NCI-H2227 (cell line): ENCODE measurements around the gene NUP214.
A peak's percentile ranks its signal among the peaks of the same experiment; 100 is the strongest.
"Not testable (repeated sequence)": the region's sequence is repeated elsewhere in the genome, so short reads cannot be mapped to it uniquely, and the experiment has no call there.

Source experiments
- DNase-seq: peaks from one replicate; lab custom pipeline; 2025; ENCODE audit not compliant: unreplicated experiment; lab: John Stamatoyannopoulos, UW

NUP214 gene

DNA sequence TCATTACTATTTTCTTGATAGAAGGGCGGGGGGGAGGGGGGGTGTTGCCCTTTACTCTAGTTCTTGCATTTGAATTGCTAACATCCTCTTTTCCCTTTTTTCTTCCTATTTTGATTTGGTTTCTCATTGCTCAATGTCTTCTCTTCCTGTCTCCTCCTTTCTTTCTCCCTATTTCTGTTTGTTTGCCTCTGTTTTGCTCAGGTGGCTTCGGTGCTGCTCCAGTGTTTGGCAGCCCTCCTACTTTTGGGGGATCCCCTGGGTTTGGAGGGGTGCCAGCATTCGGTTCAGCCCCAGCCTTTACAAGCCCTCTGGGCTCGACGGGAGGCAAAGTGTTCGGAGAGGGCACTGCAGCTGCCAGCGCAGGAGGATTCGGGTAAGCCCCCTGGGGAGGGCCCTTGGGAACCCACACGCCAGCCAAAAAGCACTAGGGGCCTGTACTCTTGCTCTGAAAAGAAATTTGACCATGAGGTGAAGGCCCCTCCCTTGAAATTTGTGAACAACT is 102.6 kb downstream of the NUP214 start:
- DNase-seq, result no peak

DNA sequence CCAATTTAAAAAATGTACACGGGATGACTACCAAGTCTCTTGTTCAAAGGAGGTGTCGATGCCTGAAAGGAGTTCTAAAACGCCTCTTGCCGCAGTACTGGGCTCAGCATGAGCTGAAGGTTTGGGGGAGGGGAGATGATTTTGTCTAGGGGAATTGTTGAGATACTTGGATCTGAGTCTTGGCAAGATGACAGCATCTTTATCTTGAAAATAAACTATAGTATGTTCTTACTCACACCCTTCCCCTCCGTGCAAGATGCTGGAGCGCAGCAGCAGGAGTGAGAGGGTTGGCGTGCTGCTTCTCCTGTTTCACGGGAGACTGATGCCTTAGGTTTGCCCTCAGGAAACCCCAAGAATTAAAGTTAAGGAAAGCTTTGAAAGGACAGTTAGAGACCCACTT is 103.6 kb downstream of the NUP214 start:
- DNase-seq, result no peak

DNA sequence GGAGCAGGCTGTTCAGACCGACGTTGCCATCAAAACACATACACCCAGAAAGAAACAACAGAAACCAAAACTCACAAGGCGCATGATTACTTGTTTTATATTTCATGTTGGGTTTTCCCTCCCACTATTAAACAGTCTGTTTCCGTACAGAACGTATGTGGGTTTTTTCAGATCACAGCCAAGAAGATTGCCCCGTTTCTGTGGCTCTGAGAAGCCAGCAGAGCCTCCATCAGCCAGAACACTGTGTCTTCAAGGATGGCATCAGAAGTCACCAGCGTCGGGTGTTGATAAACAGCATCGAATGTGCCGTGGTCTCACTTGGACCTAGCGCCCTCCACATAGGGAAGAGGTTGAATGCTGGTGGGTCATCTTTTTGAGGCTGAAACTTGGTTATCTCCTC is 108.2 kb downstream of the NUP214 start:
- DNase-seq, result no peak

DNA sequence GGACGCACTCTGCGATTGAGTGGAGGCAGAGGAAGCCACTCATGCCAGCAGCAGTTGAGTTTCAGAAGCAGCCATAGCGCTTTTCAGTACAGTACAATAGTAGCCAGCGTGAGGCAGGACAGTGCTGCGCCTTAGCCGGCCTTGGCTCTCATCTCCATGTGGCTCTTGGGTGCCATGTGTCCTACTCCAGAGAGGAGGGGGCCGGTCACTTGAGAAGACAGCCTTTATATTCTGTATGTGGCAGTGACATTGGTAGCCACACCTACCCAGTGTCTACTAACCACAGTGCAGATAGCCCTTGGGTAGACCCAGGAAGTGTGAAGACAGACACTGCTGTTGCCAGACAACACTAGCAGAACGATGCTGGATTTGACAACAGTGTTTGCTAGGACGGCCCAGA is 108.6 kb downstream of the NUP214 start:
- no peak for DNase-seq

DNA sequence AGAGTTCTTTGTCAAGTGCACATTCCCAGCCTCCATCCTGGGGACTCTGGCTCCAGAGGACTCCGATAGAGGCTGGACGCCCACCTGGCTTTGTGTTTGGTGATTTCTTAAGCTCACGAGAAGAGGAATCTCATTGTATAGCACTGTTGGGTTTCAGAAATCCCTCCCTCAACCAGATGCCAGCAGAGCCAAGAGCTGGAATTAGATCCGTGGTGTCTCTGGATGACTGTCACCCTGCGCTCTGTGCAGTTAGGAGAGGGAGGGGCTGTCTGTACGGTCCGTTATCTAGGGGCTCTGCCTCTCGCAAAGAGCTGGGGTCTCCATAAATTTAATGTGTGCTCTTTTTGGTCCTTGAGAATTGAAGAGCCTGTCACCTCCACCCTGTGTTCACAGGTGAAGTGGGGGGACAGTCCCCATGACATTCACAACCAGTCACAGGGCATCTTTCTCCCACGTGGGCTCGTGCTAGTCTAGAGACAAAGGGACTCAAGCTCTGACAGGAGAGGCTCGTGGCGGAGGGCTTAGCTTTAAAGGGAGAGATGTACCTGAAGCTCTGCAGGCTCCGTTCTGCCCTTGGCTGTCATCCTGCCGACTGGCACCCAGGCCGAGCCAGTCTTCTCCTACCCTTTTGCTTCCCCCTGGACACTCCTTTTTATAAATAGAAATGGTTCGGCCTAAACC is 109.6 kb downstream of the NUP214 start:
- DNase-seq, result no peak

DNA sequence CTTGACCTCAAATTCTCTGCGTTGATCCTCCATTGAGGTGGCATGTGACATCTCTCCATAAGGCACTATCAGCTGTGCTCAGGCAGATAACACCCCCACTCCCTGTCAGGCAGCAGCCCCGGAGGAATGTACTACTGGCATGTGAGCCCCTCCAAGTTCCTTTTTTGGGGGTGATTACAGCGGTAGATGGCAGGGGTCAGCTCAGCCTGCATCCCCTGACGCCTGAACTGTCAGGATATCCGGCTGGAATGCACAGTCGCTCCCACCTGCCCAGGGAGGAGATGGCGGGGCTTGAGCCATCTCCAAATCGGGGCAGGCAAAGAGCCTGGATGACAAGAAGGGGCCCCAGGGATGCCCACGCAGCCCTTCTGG is 110.1 kb downstream of the NUP214 start:
- no peak for DNase-seq

DNA sequence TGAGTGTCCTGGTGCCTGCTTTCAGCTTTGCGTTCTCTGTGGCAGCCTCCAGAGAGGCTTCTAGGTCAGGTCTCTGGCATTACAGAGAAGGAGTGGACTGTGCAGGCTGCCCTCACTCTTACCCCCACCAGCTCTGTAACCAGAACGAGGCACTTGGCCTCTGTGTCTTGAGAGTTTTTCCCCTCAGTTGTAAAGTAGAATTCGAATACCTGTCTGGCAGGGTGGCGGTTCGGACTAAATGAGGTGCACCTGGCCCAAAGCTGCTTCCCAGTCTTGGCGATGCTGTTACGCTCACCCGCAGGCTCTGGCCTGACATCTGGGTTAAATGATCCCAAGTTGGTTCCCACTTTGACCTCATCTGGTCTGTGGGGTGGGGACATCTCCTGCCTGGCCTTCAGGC is 110.8 kb downstream of the NUP214 start:
- DNase-seq, result no peak

DNA sequence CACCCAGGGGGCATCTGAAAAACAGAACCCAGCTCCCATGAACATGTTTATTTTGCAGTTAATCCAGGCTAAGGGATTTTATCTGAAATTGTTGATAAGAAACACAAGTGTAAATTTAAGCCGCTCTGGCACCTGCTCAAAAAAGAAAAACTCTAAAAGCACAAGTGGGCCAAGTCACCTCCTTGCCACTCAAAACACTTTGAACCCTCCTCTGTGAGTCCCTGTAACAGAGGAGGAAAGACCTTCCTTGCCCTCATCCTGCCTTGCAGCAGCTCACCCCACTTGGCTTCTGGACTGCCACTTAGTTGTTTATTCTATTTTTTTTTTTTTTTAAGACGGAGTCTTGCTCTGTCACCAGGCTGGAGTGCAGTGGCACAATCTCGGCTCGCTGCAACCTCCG is 111.4 kb downstream of the NUP214 start:
- no peak for DNase-seq

DNA sequence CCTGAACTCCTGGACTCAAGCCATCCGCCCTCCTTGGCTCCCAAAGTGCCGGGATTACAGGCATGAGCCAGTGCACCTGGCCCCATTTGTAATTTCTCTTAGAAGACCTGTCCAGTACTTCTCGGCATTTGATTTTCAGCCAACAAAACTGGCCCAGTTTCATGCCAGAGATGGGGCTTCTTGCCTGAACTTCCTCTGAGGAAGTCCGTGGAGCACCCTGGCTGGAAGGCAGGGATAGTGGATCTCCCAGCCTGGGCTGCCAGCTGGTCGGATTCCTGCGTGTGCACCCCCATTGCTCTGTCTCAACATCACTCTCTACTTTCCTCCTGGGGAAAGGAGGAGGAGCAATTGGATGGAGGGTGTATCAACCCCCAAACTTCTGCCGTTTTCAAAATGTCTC is 111.9 kb downstream of the NUP214 start:
- no peak for DNase-seq

DNA sequence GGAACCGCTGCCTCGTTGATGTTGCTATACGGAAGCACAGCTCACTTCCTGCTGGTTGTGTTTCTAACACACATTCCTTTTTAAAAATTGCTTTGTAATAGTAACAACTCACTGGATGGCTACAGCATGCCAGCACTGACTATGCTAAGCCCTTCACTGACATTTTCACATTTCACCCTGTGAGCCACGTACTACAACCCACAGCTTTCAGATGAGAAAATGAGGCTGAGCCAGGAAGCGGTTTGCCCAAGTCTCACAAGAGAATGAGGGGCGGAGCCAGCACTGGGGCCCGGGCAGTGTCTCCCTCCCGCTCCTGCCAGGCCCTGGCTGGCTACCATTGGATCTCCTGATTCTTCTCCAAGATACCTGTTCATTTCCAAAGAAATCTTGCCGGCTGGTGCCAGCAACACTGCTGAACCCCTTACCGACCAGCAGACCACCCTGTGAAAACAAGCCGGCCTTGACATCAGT is 112.6 kb downstream of the NUP214 start:
- peak; percentile 20 for DNase-seq

DNA sequence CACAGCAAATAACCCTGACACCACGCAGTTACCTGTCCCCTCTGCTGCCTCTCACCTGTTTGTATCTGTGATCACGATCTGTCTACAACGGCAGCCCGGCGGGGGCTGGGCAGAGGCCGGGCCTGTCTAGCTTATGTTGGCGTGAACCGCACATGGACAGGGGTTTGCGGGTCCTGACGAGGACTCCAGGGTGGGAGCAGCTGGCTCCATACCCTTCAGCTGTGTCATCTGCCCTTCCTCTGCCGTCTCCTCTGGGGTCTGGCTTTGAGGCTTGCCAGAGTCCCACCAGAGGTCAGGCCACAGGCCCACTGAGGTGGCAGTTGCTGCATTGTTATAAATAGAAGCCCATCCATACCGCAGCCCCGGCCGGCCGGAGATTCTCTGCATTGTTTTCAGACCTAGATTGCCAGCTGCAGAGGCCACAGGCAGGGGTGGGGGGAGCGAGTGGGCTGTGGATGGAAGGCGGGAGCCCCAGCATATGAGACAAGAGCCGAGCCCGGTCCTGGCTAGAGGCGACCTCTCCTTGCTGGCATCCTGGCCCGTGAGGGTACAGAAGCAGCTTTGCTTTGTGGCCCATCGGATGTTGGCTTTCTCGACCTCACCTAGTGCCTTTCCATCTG is 113.1 kb downstream of the NUP214 start:
- peak; percentile 31 for DNase-seq

DNA sequence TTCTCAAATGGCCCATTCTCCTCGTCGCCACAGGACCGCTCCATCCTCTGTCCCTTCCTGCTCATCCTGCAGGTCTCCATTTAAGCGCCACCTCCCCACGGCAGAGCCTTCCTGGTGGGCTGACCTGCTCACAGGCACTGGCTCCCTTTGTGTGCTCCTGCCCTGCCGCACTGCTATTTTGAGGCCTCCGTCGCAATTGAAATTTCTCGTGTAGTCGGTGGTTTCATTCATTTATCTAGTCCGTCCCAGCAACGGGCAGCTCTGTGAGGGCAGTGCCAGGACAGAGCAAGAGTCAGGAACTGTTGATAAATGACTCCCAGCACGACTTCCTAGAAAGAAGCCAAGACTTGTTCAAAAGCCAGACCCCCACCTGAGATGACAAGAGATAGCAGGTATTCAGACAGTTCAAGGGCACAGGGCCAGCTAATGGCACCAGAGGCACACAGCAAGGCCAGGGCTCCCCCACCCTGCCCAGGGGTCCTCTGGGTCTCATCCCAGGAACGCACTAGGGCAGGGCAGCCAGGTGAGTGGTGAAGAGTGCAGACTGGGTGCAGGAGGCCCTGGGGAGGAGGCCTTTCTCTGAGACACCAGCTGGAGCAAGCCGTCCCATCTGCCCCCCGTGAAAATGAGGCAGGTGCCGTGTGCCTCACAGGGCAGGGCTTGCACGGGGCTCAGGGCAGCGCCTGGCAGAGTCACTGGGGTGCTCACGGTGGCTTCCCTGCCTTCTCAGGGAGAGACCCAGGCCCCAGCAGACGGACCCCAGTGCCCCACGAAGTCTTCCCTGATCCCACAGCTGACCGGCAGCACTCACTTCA is 114.0 kb downstream of the NUP214 start:
- no peak for DNase-seq

DNA sequence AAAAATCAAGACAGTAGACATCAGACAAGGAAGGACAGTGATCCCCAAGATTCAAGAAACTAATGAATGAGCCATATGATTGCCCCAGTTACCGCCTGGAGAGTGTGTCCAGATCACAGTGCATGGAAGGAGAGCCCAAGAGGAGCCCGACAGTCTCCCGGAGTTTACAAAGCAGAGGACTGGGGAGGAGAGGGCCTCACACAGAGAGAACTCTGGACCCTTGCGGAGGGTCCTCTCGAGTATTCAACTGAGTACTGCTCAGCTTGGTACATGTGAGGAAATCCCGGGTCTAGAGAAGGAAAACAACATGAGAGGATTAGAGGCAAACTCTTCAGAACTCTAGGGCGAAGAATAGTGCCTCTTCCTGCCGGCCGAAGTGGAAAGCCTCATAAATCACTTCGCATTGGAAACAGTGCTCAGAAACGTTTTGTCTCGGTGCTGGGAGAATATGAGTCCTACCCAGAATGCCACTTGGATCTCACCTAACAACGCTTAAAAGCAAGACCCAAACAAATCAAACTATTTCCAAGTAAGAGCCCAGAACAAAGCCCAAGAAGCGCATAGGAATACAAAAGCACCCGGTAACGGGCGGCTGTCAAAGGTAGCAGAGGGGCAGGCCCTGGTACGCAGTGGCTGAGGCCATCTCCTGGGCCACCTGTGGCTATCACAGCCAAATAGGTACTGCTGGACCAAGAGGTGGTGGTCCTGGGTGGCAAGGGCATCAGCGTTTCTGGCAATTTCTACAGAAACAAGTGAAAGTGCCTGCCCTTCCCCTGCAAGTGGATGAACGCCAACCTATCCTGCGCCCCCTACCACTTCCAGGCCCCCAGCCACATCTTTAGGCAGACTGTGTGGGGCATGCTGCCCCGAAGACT is 114.9 kb downstream of the NUP214 start:
- no peak for DNase-seq

DNA sequence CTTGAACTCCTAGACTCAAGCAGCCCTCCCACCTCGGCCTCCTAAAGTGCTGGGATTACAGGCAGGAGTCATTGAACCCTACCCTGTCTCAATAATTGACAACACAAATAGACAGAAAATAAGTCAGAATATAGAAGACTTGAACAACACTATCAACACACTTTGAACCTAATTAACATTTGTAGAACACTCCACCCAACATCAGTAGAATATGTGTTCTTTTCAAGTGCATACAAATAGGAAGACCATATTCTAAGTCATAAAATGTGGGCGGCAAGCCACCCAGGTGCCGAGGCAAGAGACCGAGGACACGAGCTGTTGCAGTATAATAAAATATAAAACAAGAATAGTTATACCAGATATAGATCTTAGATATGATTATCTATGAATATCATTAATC is 118.9 kb downstream of the NUP214 start:
- DNase-seq, result not testable (repeated sequence)

DNA sequence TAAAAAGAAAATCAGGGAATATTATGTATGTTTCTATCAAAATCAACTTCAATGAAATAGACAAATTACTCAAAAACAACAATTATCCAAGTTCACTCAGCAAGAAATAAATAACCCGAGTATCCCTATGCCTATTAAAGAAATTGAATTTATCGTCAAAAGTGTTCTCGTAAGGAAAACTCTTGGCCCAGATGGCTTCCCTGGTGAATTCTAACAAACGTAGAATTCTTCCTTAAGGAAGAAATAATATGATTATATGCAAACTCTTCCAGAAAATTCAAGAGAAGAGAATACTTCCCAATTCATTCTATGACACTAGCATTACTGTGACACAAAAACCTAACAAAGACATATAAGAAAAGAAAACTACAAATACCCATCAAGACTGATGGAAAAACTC is 121.2 kb downstream of the NUP214 start:
- no peak for DNase-seq

DNA sequence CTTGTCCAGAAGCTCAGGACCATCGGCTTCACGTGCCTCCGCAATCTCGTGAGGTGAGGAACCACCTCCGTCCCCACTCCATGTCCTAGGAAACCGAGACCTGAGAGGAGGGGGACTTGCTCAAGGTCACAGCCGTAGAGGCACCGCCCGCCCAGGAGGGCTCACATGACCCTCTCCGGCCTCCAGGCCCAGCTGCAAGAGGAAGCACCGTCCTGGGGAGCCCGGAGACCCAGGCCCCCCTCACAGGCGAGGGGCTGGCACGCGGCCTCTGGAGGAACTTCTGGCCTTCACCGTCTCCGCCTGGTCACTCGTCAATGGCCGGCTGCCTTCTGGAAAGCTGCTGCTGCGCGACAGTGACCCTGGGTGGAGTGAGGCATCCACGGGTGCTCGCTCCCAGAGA is 126.7 kb downstream of the NUP214 start:
- DNase-seq, result no peak

DNA sequence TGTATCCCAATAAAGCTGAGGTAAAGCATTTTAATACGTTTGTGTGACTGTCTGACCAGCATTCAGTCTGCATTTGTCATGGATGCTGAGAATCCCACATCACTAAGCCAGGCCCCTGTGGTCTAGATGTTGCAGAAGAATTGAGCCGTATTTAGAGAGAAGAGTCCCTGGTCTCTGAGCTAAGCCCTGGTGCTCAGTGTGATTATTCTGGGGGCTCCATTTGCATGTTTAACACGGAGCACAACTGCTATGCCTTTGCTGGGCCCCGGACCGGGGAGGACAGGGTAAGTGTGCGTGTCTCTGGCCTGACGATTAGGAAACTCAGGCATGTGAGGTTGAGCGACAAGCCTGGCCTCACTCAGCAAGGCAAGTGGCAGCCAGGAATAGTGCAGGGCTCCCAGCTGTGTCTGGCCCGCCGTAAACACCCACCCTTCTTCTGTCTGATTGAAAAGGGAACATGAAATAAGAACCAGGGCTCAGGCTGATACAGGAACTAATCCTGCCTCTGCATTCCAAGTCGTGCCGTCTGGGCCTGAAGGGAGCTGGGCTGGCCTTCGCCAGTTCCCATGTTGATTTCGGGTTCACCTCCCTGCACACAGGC is 128.6 kb downstream of the NUP214 start:
- no peak for DNase-seq

DNA sequence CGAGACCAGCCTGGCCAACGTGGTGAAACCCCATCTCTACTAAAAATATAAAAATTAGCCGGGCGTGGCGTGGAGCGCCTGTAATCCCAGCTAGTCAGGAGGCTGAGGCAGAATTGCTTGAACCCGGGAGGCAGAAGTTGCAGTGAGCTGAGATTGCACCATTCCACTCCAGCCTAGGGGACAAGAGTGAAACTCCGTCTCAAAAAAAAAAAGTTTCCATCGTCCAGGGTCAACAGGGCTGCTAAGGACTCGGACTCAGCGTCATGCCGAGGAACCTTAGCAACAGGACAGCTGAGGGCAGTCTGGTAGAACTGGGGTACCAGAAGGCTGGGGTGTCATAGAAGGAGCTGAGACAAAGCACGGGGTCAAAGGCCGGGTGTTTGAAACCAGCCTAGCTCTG is 129.2 kb downstream of the NUP214 start:
- no peak for DNase-seq

DNA sequence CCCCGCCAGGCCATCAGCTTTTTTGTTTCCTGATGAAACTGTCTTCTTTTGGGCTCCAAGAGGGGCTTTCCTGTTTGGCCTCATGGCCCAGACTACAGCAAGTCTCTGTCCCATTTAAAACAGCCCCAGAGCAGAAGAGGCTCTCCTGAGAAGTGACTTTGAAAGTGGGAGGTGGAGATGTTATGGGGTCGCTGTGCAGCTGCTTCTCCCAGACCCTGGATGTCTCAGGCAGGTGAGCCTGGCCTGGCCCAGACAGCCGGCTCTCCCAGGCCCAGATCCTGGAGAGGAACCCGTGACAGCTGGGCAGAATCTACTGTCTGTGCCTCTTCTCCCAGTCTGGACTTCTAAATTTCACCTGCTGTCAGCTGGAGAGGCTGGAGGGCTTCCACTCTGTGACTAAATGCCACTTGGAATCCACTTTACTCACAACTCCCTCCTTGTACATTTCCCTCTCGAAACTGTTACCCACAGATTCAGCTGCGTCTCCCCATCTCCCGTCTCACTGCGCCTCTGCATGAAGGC is 130.4 kb downstream of the NUP214 start:
- DNase-seq, result no peak

DNA sequence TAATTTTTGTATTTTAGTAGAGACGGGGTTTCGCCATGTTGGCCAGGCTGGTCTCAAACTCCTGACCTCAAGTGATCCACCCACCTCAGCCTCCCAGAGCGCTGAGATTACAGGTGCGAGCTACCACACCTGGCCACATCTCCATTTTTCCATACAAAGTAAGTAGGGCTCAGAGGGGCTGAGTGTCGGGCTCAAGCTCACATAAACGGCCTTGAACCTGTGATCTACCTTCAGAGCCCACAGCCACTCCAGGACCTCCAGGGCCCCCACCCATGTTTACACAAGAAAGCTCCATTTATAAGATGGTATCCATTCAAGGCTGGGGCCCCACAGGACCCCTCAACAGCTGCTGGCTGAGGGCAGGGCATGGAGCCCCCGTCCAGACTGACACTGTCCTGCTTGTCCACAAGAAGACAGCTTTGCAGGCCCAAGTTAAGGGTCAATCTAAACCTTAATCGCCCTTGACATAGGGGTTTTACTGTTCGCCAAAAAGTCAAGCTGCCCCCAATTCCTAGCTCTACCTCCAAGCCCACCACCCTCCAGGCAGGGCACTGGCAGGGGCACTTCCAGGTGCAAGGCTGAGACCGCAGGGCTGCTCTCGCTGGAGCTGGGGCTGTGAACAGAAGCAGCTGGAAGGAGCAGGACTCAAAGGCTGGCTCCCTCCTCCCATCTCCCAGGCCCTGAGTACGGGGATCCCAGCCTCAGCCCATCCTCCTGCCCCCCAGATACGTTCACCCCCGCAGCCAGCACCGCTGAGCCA is 132.1 kb downstream of the NUP214 start:
- DNase-seq, result no peak
